ENCODE measurements around the gene CPB2. TPM values are rescaled to one million over a fixed set of nuclear protein-coding genes. Genes with fewer than 3 reads are reported as not detected.

CPB2 gene
- total and polyA plus RNA-seq, 4 donors: 175 to 997 (median 504) TPM

GRCh38 chr13:46041419-46041839 is 63.4 kb downstream of the CPB2 start:
- DNase-seq (ENCODE audit: low spot score): no peak
- Histone ChIP-seq H3K27ac (ENCODE audit: low read depth in 1 of 2, low read length in 2 of 2) (no peak overlapping the region), H3K4me1 (ENCODE audit: control insufficient read depth in 4 of 4, insufficient read depth in 4 of 4, low read length in 3 of 4) (no peaks in the 10 kb centered on the region), H3K4me3 (ENCODE audit: low read depth in 1 of 3, low read length in 3 of 3) (no peak overlapping the region), H3K27me3 (ENCODE audit: control insufficient read depth in 4 of 4, insufficient read depth in 4 of 4, low read length in 3 of 4) (no peaks in the 10 kb centered on the region), H3K36me3 (ENCODE audit: control insufficient read depth in 4 of 4, insufficient read depth in 3 of 4, low read depth in 1 of 4, low read length in 3 of 4) (peaks cover 4 to 42% (median 41%) of the 10 kb centered on the region in 4 donors), H3K9ac (ENCODE audit: low read depth in 1 of 2, low read length in 2 of 2) (no peak overlapping the region), H3K9me3 (ENCODE audit: control insufficient read depth in 4 of 4, low read length in 3 of 4) (no peaks in the 10 kb centered on the region)
- 97% methylated on average over 4 of the region's 4 CpGs for whole genome bisulfite sequencing
- no peak for TF ChIP-seq JUND (IDR thresholded peaks at IDR 0.05)
- TF ChIP-seq NR2F2 (IDR thresholded peaks at IDR 0.05): no peak
- no peak for TF ChIP-seq GABPA (IDR thresholded peaks at IDR 0.05 in 1 of 2, conservative IDR thresholded peaks at IDR 0.05 in 1 of 2)
- no peak for TF ChIP-seq CTCF (IDR thresholded peaks at IDR 0.05; ENCODE audit: low read depth, low read length, missing input control)
- TF ChIP-seq REST (IDR thresholded peaks at IDR 0.05): no peak
- no peak for TF ChIP-seq HNF4G (IDR thresholded peaks at IDR 0.05)
- no peak for TF ChIP-seq SP1 (IDR thresholded peaks at IDR 0.05)
- TF ChIP-seq ATF3 (IDR thresholded peaks at IDR 0.05): no peak
- no peak for TF ChIP-seq RAD21 (IDR thresholded peaks at IDR 0.05)
- no peak for TF ChIP-seq RXRA (IDR thresholded peaks at IDR 0.05)
- no peak for TF ChIP-seq ZBTB33 (IDR thresholded peaks at IDR 0.05)
- TF ChIP-seq MAX (IDR thresholded peaks at IDR 0.05): no peak
- TF ChIP-seq HNF4A (conservative IDR thresholded peaks at IDR 0.05): no peak

- no peak for TF ChIP-seq FOXA2 (IDR thresholded peaks at IDR 0.05)
- no peak for TF ChIP-seq HNF4A (conservative IDR thresholded peaks at IDR 0.05)
- TF ChIP-seq REST (IDR thresholded peaks at IDR 0.05): no peak
- no peak for TF ChIP-seq RXRA (IDR thresholded peaks at IDR 0.05)
- TF ChIP-seq MAX (IDR thresholded peaks at IDR 0.05): no peak
- TF ChIP-seq SP1 (IDR thresholded peaks at IDR 0.05): no peak
- TF ChIP-seq TAF1 (conservative IDR thresholded peaks at IDR 0.05): no peak
- TF ChIP-seq HNF4G (IDR thresholded peaks at IDR 0.05): no peak
- TF ChIP-seq JUND (IDR thresholded peaks at IDR 0.05): no peak
- no peak for TF ChIP-seq ZBTB33 (IDR thresholded peaks at IDR 0.05)
- no peak for TF ChIP-seq GABPA (IDR thresholded peaks at IDR 0.05 in 1 of 2, conservative IDR thresholded peaks at IDR 0.05 in 1 of 2)
- no peak for TF ChIP-seq ATF3 (IDR thresholded peaks at IDR 0.05)
- no peak for TF ChIP-seq NR2F2 (IDR thresholded peaks at IDR 0.05)
- H3K4me3 ChIP-seq (ENCODE audit: low read depth in 1 of 3, low read length in 3 of 3): no peak overlapping the region
- H3K27me3 ChIP-seq (ENCODE audit: control insufficient read depth in 4 of 4, insufficient read depth in 4 of 4, low read length in 3 of 4): no peaks in the 10 kb centered on the region
- 87% methylated on average over 2 of the region's 2 CpGs for WGBS
- no peak for DNase-seq (ENCODE audit: low spot score)
- H3K27ac ChIP-seq (ENCODE audit: low read depth in 1 of 2, low read length in 2 of 2): no peak overlapping the region
- H3K4me1 ChIP-seq (ENCODE audit: control insufficient read depth in 4 of 4, insufficient read depth in 4 of 4, low read length in 3 of 4): no peaks in the 10 kb centered on the region
- peaks cover 4 to 47% (median 46%) of the 10 kb centered on the region in 4 donors for H3K36me3 ChIP-seq (ENCODE audit: control insufficient read depth in 4 of 4, insufficient read depth in 3 of 4, low read depth in 1 of 4, low read length in 3 of 4)
- H3K9me3 ChIP-seq (ENCODE audit: control insufficient read depth in 4 of 4, low read length in 3 of 4): no peaks in the 10 kb centered on the region
- H3K9ac ChIP-seq (ENCODE audit: low read depth in 1 of 2, low read length in 2 of 2): no peak overlapping the region
Measured at GRCh38 chr13:46040763-46041162, 64.1 kb downstream of the CPB2 start.

All from liver (tissue), 9 donors.